Measurements from ENCODE around the gene GYPB. TPM values are rescaled to one million over a fixed set of nuclear protein-coding genes. Genes with fewer than 3 reads are reported as not detected.
"Not testable (repeated sequence)": the region's sequence is repeated elsewhere in the genome, so short reads cannot be mapped to it uniquely, and the experiment has no call there.

The GYPB gene
- total RNA-seq, 2 experiments from 2014 or later, result not detected

DNA sequence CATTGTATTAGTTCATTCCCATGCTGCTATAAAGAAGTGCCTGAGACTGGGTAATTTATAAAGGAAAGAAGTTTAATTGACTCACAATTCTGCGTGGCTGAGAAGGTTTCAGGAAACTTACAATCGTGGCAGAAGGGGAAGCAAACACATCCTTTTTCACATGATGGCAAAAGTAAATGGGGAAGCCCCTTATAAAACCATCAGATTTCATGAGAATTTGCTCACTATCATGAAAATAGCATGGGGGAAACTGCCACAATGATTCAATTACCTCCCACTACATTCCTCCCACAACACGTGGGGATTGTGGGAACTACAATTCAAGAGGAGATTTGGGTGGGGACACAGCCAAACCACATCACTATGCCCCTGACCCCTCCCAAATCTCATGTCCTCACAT, 28.5 kb downstream of the GYPB start:
- H3K9me3 Mint-ChIP-seq; ATAC-seq; DNase-seq; CTCF ChIA-PET; H3K27me3 Mint-ChIP-seq; H3K36me3 Mint-ChIP-seq (ENCODE audit: low read depth); H3K4me1 Mint-ChIP-seq (ENCODE audit: low read depth); H3K27ac Mint-ChIP-seq; intact Hi-C loops (cut with micrococcal nuclease); H3K4me3 Mint-ChIP-seq; POLR2A ChIA-PET: not testable (repeated sequence)

DNA sequence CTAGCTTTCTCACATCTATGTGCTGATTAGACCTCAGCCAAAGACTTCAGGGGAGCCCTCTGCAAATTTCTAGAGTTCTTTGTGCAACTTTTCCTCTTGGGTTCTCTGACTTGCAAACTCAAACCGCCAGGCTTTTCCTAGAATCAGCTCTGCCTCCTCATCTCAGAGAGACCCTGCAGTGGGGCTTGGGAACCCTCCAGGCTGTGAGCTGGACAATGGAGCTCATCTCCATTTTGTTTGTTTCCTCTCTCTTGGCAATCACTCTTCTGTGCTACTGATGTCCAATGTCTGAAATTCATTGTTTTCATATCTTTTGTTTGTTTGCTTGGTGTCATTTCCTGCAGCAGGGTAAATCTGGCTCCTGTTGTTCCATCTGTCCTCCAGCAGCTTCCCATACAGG, 33.0 kb downstream of the GYPB start:
- H3K4me3 Mint-ChIP-seq, result no peak overlapping the region
- peaks cover 2% of the 10 kb centered on the region for H3K4me1 Mint-ChIP-seq (ENCODE audit: low read depth)
- POLR2A ChIA-PET, result no interaction called here
- DNase-seq (no peak), ATAC-seq (no peak)
- CTCF ChIA-PET, result no interaction called here
- H3K36me3 Mint-ChIP-seq (ENCODE audit: low read depth), result no peaks in the 10 kb centered on the region
- TF ChIP-seq, protein P1, sequence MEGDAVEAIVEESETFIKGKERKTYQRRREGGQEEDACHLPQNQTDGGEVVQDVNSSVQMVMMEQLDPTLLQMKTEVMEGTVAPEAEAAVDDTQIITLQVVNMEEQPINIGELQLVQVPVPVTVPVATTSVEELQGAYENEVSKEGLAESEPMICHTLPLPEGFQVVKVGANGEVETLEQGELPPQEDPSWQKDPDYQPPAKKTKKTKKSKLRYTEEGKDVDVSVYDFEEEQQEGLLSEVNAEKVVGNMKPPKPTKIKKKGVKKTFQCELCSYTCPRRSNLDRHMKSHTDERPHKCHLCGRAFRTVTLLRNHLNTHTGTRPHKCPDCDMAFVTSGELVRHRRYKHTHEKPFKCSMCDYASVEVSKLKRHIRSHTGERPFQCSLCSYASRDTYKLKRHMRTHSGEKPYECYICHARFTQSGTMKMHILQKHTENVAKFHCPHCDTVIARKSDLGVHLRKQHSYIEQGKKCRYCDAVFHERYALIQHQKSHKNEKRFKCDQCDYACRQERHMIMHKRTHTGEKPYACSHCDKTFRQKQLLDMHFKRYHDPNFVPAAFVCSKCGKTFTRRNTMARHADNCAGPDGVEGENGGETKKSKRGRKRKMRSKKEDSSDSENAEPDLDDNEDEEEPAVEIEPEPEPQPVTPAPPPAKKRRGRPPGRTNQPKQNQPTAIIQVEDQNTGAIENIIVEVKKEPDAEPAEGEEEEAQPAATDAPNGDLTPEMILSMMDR (IDR thresholded peaks at IDR 0.05), result no peak
- peaks cover 1% of the 10 kb centered on the region for H3K9me3 Mint-ChIP-seq
- H3K27ac Mint-ChIP-seq, result no peak overlapping the region
- intact Hi-C loops (cut with micrococcal nuclease), result no loop called here
- peaks cover 1% of the 10 kb centered on the region for H3K27me3 Mint-ChIP-seq

DNA sequence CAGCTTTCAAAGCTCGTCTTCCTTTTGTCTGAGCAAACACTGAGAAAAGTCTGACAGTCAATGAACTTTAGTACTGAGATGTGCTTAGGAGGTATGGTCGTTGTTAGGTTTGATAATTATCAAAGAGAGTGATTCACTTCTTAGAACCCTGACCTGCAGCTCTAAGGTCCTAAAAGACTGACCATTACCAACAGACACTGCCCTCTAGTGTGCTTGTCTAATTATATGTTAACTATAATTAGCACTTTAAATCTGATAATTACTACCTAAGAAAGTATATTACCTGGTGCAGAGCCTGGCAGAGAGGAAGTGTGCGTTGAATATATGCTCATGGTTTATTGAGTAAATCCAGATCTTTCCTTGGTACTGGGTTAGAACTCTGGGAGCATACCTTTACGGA, 38.4 kb downstream of the GYPB start:
- H3K27me3 Mint-ChIP-seq; DNase-seq; intact Hi-C loops (cut with micrococcal nuclease); H3K36me3 Mint-ChIP-seq (ENCODE audit: low read depth); H3K27ac Mint-ChIP-seq; ATAC-seq; H3K4me1 Mint-ChIP-seq (ENCODE audit: low read depth); H3K9me3 Mint-ChIP-seq; POLR2A ChIA-PET; H3K4me3 Mint-ChIP-seq; CTCF ChIA-PET: not testable (repeated sequence)

DNA sequence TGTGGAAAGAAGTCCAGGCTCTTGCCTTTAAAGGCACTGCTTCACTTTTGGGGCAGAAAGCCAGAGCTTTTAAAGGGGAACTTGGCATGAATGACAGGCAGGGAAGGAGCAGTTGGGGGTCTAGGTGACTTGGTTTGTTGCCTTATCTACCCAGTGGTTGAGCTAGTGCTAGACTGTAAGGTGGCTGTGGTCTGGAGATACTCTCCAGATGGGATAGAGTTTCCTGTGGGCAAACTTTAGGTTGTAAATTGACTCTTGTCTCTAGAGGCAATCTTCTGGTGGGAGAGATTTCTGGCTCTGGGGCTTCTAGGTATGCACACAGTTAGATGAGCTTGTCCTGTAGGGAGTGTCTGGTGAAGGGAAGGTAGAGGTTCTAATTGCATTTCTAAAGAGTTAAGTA, 43.7 kb downstream of the GYPB start:
- CTCF ChIA-PET; POLR2A ChIA-PET; H3K36me3 Mint-ChIP-seq (ENCODE audit: low read depth); H3K9me3 Mint-ChIP-seq; DNase-seq; H3K4me3 Mint-ChIP-seq; intact Hi-C loops (cut with micrococcal nuclease); H3K4me1 Mint-ChIP-seq (ENCODE audit: low read depth); H3K27ac Mint-ChIP-seq; H3K27me3 Mint-ChIP-seq; ATAC-seq: not testable (repeated sequence)

DNA sequence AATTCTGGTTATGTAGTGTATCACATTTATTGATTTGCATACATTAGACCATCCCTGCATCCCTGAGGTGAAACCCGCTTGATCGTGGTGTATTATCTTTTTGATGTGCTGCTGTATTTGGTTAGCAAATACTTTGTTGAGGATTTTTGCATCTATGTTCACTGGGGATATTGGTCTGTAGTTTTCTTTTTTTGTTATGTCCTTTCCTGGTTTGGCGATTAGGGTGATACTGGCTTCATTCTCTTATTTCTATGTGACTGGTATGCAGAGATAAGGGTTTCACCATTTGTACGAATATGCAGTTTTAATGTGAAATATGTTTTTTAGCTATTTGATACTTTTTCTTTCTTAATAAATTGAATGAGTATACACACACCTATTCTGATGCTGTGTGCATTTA, 45.2 kb downstream of the GYPB start:
- DNase-seq; H3K27me3 Mint-ChIP-seq; H3K4me3 Mint-ChIP-seq; intact Hi-C loops (cut with micrococcal nuclease); POLR2A ChIA-PET; H3K27ac Mint-ChIP-seq; ATAC-seq; H3K4me1 Mint-ChIP-seq (ENCODE audit: low read depth); CTCF ChIA-PET; H3K36me3 Mint-ChIP-seq (ENCODE audit: low read depth); H3K9me3 Mint-ChIP-seq: not testable (repeated sequence)

DNA sequence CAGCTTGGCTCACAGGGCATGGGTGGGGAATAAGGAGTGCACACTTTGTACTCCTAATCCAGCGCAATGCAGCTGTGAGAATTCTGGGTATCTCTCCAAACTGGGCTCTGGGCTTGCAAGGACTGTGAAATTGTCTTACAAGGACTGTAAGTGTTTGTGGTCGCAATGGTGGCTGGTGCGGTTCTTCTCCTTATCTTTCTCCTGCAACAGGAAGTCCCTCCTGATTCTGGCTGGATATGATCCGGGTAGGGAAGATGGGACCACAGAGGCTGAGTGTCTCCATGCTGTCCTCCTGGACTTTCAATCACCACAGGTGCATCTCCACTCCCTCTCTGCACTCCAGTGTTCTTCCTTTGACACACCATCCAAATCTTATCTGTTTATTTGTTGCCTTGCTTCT, 58.1 kb downstream of the GYPB start:
- CTCF ChIA-PET, result no interaction called here

DNA sequence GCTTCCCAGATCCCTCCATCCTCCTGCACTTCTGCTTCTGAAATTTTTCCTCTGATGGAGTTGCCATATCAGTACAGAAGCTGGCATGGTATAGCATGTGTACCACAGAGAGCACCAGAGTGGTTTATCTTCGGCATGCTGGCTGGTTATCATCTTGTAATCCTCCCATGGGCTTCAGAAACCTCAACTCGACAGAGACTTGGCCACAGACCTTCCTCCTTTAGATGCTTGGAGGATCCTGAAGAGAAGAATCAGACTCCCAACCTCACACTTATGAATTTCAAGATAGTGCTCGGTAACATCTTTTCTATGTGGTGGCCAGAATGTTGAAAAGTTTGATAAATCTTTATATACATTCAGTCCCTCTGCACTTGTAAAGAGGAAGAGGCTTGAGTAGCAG, 63.9 kb downstream of the GYPB start:
- ATAC-seq; CTCF ChIA-PET; H3K36me3 Mint-ChIP-seq (ENCODE audit: low read depth); DNase-seq; H3K27ac Mint-ChIP-seq; H3K27me3 Mint-ChIP-seq; H3K4me1 Mint-ChIP-seq (ENCODE audit: low read depth); intact Hi-C loops (cut with micrococcal nuclease); H3K4me3 Mint-ChIP-seq; POLR2A ChIA-PET: not testable (repeated sequence)
- peaks cover 18% of the 10 kb centered on the region for H3K9me3 Mint-ChIP-seq

More for the DNA sequence above, 58.1 kb downstream of the GYPB start:
- H3K4me1 Mint-ChIP-seq (ENCODE audit: low read depth), result no peaks in the 10 kb centered on the region
- ATAC-seq (no peak), DNase-seq (no peak)
- intact Hi-C loops (cut with micrococcal nuclease), result no loop called here
- H3K27ac Mint-ChIP-seq, result no peak overlapping the region
- POLR2A ChIA-PET, result no interaction called here
- no peaks in the 10 kb centered on the region for H3K27me3 Mint-ChIP-seq
- TF ChIP-seq, protein P1 (IDR thresholded peaks at IDR 0.05), result no peak
- H3K36me3 Mint-ChIP-seq (ENCODE audit: low read depth), result no peaks in the 10 kb centered on the region
- no peaks in the 10 kb centered on the region for H3K9me3 Mint-ChIP-seq
- no peak overlapping the region for H3K4me3 Mint-ChIP-seq

DNA sequence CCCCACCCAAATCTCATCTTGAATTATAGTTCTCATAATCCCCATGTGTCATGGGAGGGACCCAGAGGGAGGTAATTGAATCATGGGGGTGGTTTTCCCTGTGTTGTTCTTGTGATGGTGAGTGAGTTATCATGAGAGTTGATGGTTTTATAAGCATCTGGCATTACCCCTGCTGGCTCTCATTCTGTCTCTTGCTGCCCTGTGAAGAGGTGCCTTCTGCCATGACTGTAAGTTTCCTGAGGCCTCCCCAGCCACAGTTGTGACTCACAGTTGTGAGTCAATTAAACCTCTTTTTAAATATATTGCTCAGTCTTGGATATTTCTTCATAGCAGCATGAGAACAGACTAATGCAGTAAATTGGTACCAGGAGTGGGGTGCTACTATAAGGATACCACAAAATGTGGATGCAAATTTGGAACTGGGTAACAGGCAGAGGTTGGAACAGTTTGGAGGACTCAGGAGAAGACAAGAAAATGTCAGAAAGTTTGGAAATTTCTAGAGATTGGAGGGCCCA, 67.7 kb downstream of the GYPB start:
- DNase-seq; H3K27ac Mint-ChIP-seq; H3K4me3 Mint-ChIP-seq; POLR2A ChIA-PET; H3K4me1 Mint-ChIP-seq (ENCODE audit: low read depth); H3K27me3 Mint-ChIP-seq; intact Hi-C loops (cut with micrococcal nuclease); CTCF ChIA-PET; ATAC-seq; H3K36me3 Mint-ChIP-seq (ENCODE audit: low read depth): not testable (repeated sequence)
- peaks cover 18% of the 10 kb centered on the region for H3K9me3 Mint-ChIP-seq

DNA sequence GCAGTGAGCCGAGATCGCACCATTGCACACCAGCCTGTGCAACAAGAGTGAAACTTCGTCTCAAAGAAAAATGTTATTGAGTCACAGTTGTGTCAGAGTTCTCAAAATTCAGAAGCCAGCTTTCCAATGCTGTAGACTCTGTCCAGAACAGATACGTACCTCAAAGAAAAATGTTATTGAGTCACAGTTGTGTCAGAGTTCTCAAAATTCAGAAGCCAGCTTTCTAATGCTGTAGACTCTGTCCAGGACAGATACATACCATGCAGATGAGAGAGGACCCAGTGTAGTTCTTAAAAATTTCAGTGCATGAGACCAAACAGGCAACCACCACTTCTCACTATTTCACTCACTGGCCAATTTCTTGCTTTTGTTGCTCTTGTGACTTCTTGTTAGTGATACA, 68.2 kb downstream of the GYPB start:
- POLR2A ChIA-PET; intact Hi-C loops (cut with micrococcal nuclease); DNase-seq; H3K27ac Mint-ChIP-seq; CTCF ChIA-PET; H3K4me1 Mint-ChIP-seq (ENCODE audit: low read depth); H3K27me3 Mint-ChIP-seq; H3K4me3 Mint-ChIP-seq; H3K36me3 Mint-ChIP-seq (ENCODE audit: low read depth); ATAC-seq: not testable (repeated sequence)
- peaks cover 17% of the 10 kb centered on the region for H3K9me3 Mint-ChIP-seq

DNA sequence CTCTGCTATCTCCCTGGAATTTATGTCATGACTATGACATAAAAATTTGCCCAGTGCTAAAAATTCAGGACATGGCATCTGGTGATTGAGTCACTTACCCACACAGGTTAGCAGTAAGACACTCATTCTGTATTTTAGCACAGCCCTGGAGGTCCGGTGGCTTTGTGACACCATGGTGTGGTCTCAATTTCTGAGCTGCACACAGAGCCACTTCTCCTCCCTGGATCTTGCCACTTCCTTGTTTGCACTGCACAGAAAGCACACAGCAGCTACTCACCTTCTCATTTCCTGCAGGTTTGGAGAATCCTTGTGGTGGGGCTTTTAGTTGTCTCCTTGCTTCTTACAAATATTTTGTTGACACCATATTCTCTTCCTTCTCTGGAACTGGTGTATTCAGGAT, 69.0 kb downstream of the GYPB start:
- H3K27ac Mint-ChIP-seq; intact Hi-C loops (cut with micrococcal nuclease); ATAC-seq; H3K4me3 Mint-ChIP-seq; POLR2A ChIA-PET; DNase-seq; H3K27me3 Mint-ChIP-seq; CTCF ChIA-PET; H3K4me1 Mint-ChIP-seq (ENCODE audit: low read depth); H3K36me3 Mint-ChIP-seq (ENCODE audit: low read depth): not testable (repeated sequence)
- peaks cover 16% of the 10 kb centered on the region for H3K9me3 Mint-ChIP-seq

DNA sequence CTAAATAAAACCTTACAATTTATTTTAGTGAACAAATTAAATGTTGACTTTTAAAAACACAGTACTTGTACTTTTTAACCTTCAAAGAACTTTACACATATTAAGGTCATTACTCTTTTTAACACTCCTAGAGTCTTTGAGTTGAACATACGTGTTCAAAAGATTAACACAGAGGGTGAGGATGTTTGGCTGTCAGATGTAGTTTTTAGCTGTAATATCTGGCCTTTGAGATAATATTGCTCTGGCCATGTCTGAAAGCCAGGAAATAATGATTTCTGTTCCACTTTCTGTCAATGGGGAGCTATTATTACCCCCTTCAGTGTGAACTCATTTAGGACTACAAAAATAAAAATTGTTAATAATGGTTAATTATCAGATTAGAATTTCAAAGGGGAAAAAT, 71.7 kb downstream of the GYPB start:
- H3K27me3 Mint-ChIP-seq; H3K4me3 Mint-ChIP-seq; CTCF ChIA-PET; H3K27ac Mint-ChIP-seq; DNase-seq; intact Hi-C loops (cut with micrococcal nuclease); ATAC-seq; H3K36me3 Mint-ChIP-seq (ENCODE audit: low read depth); POLR2A ChIA-PET; H3K4me1 Mint-ChIP-seq (ENCODE audit: low read depth): not testable (repeated sequence)
- H3K9me3 Mint-ChIP-seq, result peaks cover 12% of the 10 kb centered on the region

All from activated CD8-positive, alpha-beta T cell treated with anti-CD3 and anti-CD28 coated beads for 36 hours (primary cell).